ENCODE measurements around the gene UFM1. TPM values are rescaled to one million over a fixed set of nuclear protein-coding genes. Genes with fewer than 3 reads are reported as not detected.

Gene UFM1
- total and polyA plus RNA-seq, 2 of the 13 experiments (the other 11 are each of a cell fraction or from before 2014, with no cell fraction given): 42.6 to 47.0 TPM

- CTCF ChIA-PET (ENCODE audit: low intra/inter-chr PET ratio, low total read pairs): no interaction called here
- ATAC-seq: no peak
These were observed 11.6 kb upstream of the UFM1 start for GRCh38 chr13:38338089-38338488.

GRCh38 chr13:38340624-38341023 is 9.0 kb upstream of the UFM1 start:
- Histone ChIP-seq H3K4me2 (ENCODE audit: low read depth, low read length) (no peak overlapping the region), H3K4me3 (replicated peaks in 1 of 3; ENCODE audit: insufficient read depth in 1 of 3, low read depth in 2 of 3, low read length in 3 of 3) (no peak overlapping the region), H3K9me3 (ENCODE audit: low read length) (no peaks in the 10 kb centered on the region), H3K79me2 (ENCODE audit: insufficient read depth, low read length) (no peaks in the 10 kb centered on the region), H3K27ac (ENCODE audit: extremely low read length, insufficient read depth, low read length) (no peak overlapping the region), H2AFZ (ENCODE audit: low read length) (no peak overlapping the region), H3K36me3 (replicated peaks in 1 of 2; ENCODE audit: control insufficient read depth in 1 of 2, insufficient read depth in 2 of 2, low read length in 2 of 2) (no peaks in the 10 kb centered on the region), H3K9ac (ENCODE audit: insufficient read depth, low read depth, low read length) (no peak overlapping the region), H4K20me1 (ENCODE audit: insufficient read depth, low read length) (no peaks in the 10 kb centered on the region), H3K27me3 (ENCODE audit: control insufficient read depth in 1 of 2, insufficient read depth in 2 of 2, low read length in 2 of 2) (no peaks in the 10 kb centered on the region), H3K4me1 (ENCODE audit: insufficient read depth, low read length) (no peaks in the 10 kb centered on the region)
- intact Hi-C loops (cut with micrococcal nuclease; ENCODE audit: unreplicated experiment): no loop called here
- CTCF ChIA-PET (ENCODE audit: low intra/inter-chr PET ratio, low total read pairs): no interaction called here
- POLR2A ChIA-PET: no interaction called here
- FAIRE-seq: no peak
- no peak for DNase-seq (ENCODE audit: low spot score)
- 92% methylated on average over 1 of the region's 1 CpG for WGBS (ENCODE audit: low lambda C conversion rate)
- in situ Hi-C loops (cut with HindIII; ENCODE audit: extremely low pct_ligation_motif_present, low pct_unique_long_range_greater_than_20kb): no loop called here
- BruUV-seq (replicated peaks): no TSS peak
- ATAC-seq: no peak
- TF ChIP-seq FOXA3 (CRISPR knock-in tag; IDR thresholded peaks at IDR 0.05) (no peak), ZBTB21 (CRISPR knock-in tag; IDR thresholded peaks at IDR 0.05) (no peak), NBN (conservative IDR thresholded peaks at IDR 0.05) (no peak), CENPT (CRISPR knock-in tag; IDR thresholded peaks at IDR 0.05; ENCODE audit: low read depth) (no peak), ZNF639 (CRISPR knock-in tag; conservative IDR thresholded peaks at IDR 0.05) (no peak), ZNF414 (CRISPR knock-in tag; IDR thresholded peaks at IDR 0.05) (no peak), SYNCRIP (IDR thresholded peaks at IDR 0.05; ENCODE audit: insufficient read depth, low read depth, low read length) (no peak)

More at GRCh38 chr13:38338089-38338488, 11.6 kb upstream of the UFM1 start:
- Histone ChIP-seq H2AFZ (ENCODE audit: low read length) (no peak overlapping the region), H3K36me3 (replicated peaks in 1 of 2; ENCODE audit: control insufficient read depth in 1 of 2, insufficient read depth in 2 of 2, low read length in 2 of 2) (no peaks in the 10 kb centered on the region), H3K79me2 (ENCODE audit: insufficient read depth, low read length) (no peaks in the 10 kb centered on the region), H4K20me1 (ENCODE audit: insufficient read depth, low read length) (no peaks in the 10 kb centered on the region), H3K9me3 (ENCODE audit: low read length) (no peaks in the 10 kb centered on the region), H3K4me3 (replicated peaks in 1 of 3; ENCODE audit: insufficient read depth in 1 of 3, low read depth in 2 of 3, low read length in 3 of 3) (no peak overlapping the region), H3K27ac (ENCODE audit: extremely low read length, insufficient read depth, low read length) (no peak overlapping the region), H3K4me1 (ENCODE audit: insufficient read depth, low read length) (no peaks in the 10 kb centered on the region), H3K27me3 (ENCODE audit: control insufficient read depth in 1 of 2, insufficient read depth in 2 of 2, low read length in 2 of 2) (no peaks in the 10 kb centered on the region), H3K9ac (ENCODE audit: insufficient read depth, low read depth, low read length) (no peak overlapping the region), H3K4me2 (ENCODE audit: low read depth, low read length) (no peak overlapping the region)
- BruUV-seq (replicated peaks): no TSS peak
- 74% methylated on average over 2 of the region's 2 CpGs for WGBS (ENCODE audit: low lambda C conversion rate)
- POLR2A ChIA-PET: no interaction called here
- no peak for DNase-seq (ENCODE audit: low spot score)
- in situ Hi-C loops (cut with HindIII; ENCODE audit: extremely low pct_ligation_motif_present, low pct_unique_long_range_greater_than_20kb) (no loop called here), intact Hi-C loops (cut with micrococcal nuclease; ENCODE audit: unreplicated experiment) (no loop called here)
- TF ChIP-seq GABPA (IDR thresholded peaks at IDR 0.05; ENCODE audit: low read depth, low read length) (no peak), GABPA (CRISPR knock-in tag; IDR thresholded peaks at IDR 0.05; ENCODE audit: low read depth) (no peak), ZNF567 (CRISPR knock-in tag; IDR thresholded peaks at IDR 0.05; ENCODE audit: borderline replicate concordance) (no peak), TFDP2 (CRISPR knock-in tag; IDR thresholded peaks at IDR 0.05) (no peak), PHF21A (CRISPR knock-in tag; IDR thresholded peaks at IDR 0.05) (no peak), ZNF605 (CRISPR knock-in tag; IDR thresholded peaks at IDR 0.05) (no peak), ZBTB1 (CRISPR knock-in tag; IDR thresholded peaks at IDR 0.05; ENCODE audit: borderline replicate concordance) (no peak), PAF1 (CRISPR knock-in tag; IDR thresholded peaks at IDR 0.05) (no peak), ZNF773 (CRISPR knock-in tag; IDR thresholded peaks at IDR 0.05; ENCODE audit: borderline replicate concordance) (no peak), CC2D1A (CRISPR knock-in tag; IDR thresholded peaks at IDR 0.05) (no peak), ZNF580 (CRISPR knock-in tag; IDR thresholded peaks at IDR 0.05; ENCODE audit: borderline replicate concordance, low read depth) (no peak), ZNF569 (CRISPR knock-in tag; IDR thresholded peaks at IDR 0.05; ENCODE audit: borderline replicate concordance) (no peak)
- FAIRE-seq: no peak

All from HepG2 (cell line).